Measurements from ENCODE around the gene RARRES2.

The RARRES2 gene

GRCh38 chr7:150322833-150323681, 18.4 kb downstream of the RARRES2 start, which contains the start of the genes ACTR3C and LRRC61:
Gene ACTR3C, minus strand, starts transcription at chr7:150323545. Its CDS starts 28,249 bp downstream, at chr7:150295296.
Gene LRRC61, plus strand, starts transcription at chr7:150323355. Its CDS starts 13,507 bp downstream, at chr7:150336862.
- Histone ChIP-seq H3K9me3 (ENCODE audit: insufficient read depth, low read depth, low read length) (peaks cover 3% of the 10 kb centered on the region), H3K27ac (ENCODE audit: low read depth, low read length) (peak within 1 kb of the TSS; percentile 62), H4K12ac (ENCODE audit: low read depth, low read length) (peak within 1 kb of the TSS; percentile 28), H3K4me2 (ENCODE audit: low read length) (no peak within 1 kb of the TSS), H2BK120ac (ENCODE audit: insufficient read depth, low read length, poor library complexity) (peak within 1 kb of the TSS; percentile 70), H2AK5ac (ENCODE audit: low read length) (peak within 1 kb of the TSS; percentile 89), H3K18ac (ENCODE audit: low read length) (peak within 1 kb of the TSS; percentile 16), H4K91ac (ENCODE audit: low read depth, low read length) (peak within 1 kb of the TSS; percentile 57), H2BK12ac (ENCODE audit: low read length) (peak within 1 kb of the TSS; percentile 80), H4K8ac (ENCODE audit: low read depth, low read length) (peak within 1 kb of the TSS; percentile 63), H3K9ac (ENCODE audit: low read length) (no peak within 1 kb of the TSS), H3K4me3 (ENCODE audit: low read depth, low read length) (no peak within 1 kb of the TSS), H3K79me2 (ENCODE audit: control insufficient read depth, insufficient read depth, low read length, poor library complexity) (peaks cover 2% of the 10 kb centered on the region), H2BK5ac (ENCODE audit: low read depth, low read length, poor library complexity) (peak within 1 kb of the TSS; percentile 49), H2AFZ (ENCODE audit: insufficient read depth, low read length, poor library complexity) (peak within 1 kb of the TSS; percentile 67), H3K4ac (ENCODE audit: low read depth, low read length) (peak within 1 kb of the TSS; percentile 31), H3K14ac (ENCODE audit: low read length) (peak within 1 kb of the TSS; percentile 78), H3K4me1 (ENCODE audit: control insufficient read depth in 1 of 2, insufficient read depth in 2 of 2, low read length in 2 of 2) (peaks cover 21 to 25% of the 10 kb centered on the region in 2 experiments), H3K79me1 (ENCODE audit: low read length) (peaks cover 36% of the 10 kb centered on the region), H3K23ac (ENCODE audit: low read length) (no peak within 1 kb of the TSS), H3K36me3 (ENCODE audit: control insufficient read depth in 1 of 2, insufficient read depth in 2 of 2, low read length in 2 of 2) (no peaks in the 10 kb centered on the region), H3K27me3 (ENCODE audit: insufficient read depth, low read length) (no peaks in the 10 kb centered on the region)
- WGBS (ENCODE audit: extremely low coverage, insufficient coverage, insufficient read length) = no CpG with 5 or more reads among the region's 82 CpGs
- peak; percentile 46 to 68 for DNase-seq

GRCh38 chr7:150322114-150322832, 19.2 kb downstream of the RARRES2 start:
- H3K79me1 ChIP-seq (ENCODE audit: low read length) = peaks cover 37% of the 10 kb centered on the region
- H3K4me2 ChIP-seq (ENCODE audit: low read length) = no peak overlapping the region
- H3K36me3 ChIP-seq (ENCODE audit: control insufficient read depth in 1 of 2, insufficient read depth in 2 of 2, low read length in 2 of 2) = no peaks in the 10 kb centered on the region
- no peak overlapping the region for H3K9ac ChIP-seq (ENCODE audit: low read length)
- H3K79me2 ChIP-seq (ENCODE audit: control insufficient read depth, insufficient read depth, low read length, poor library complexity) = peaks cover 2% of the 10 kb centered on the region
- H2AK5ac ChIP-seq (ENCODE audit: low read length) = peak overlapping the region; percentile 89
- peaks cover 21 to 25% of the 10 kb centered on the region in 2 experiments for H3K4me1 ChIP-seq (ENCODE audit: control insufficient read depth in 1 of 2, insufficient read depth in 2 of 2, low read length in 2 of 2)
- peaks cover 3% of the 10 kb centered on the region for H3K9me3 ChIP-seq (ENCODE audit: insufficient read depth, low read depth, low read length)
- H4K91ac ChIP-seq (ENCODE audit: low read depth, low read length) = peak overlapping the region; percentile 17
- H3K27ac ChIP-seq (ENCODE audit: low read depth, low read length) = no peak overlapping the region
- no peak overlapping the region for H2AFZ ChIP-seq (ENCODE audit: insufficient read depth, low read length, poor library complexity)
- H4K8ac ChIP-seq (ENCODE audit: low read depth, low read length) = no peak overlapping the region
- H3K18ac ChIP-seq (ENCODE audit: low read length) = no peak overlapping the region
- H3K27me3 ChIP-seq (ENCODE audit: insufficient read depth, low read length) = no peaks in the 10 kb centered on the region
- peak in 1 of 2 donors; percentile 47 for DNase-seq
- H3K4ac ChIP-seq (ENCODE audit: low read depth, low read length) = no peak overlapping the region
- H3K4me3 ChIP-seq (ENCODE audit: low read depth, low read length) = no peak overlapping the region
- no CpG with 5 or more reads among the region's 4 CpGs for WGBS (ENCODE audit: extremely low coverage, insufficient coverage, insufficient read length)
- peak overlapping the region; percentile 43 for H3K14ac ChIP-seq (ENCODE audit: low read length)
- H2BK120ac ChIP-seq (ENCODE audit: insufficient read depth, low read length, poor library complexity) = peak overlapping the region; percentile 70
- no peak overlapping the region for H3K23ac ChIP-seq (ENCODE audit: low read length)
- H4K12ac ChIP-seq (ENCODE audit: low read depth, low read length) = no peak overlapping the region
- H2BK5ac ChIP-seq (ENCODE audit: low read depth, low read length, poor library complexity) = no peak overlapping the region
- H2BK12ac ChIP-seq (ENCODE audit: low read length) = peak overlapping the region; percentile 55

GRCh38 chr7:150321788-150322113, 19.7 kb downstream of the RARRES2 start:
- H3K4me1 ChIP-seq (ENCODE audit: control insufficient read depth in 1 of 2, insufficient read depth in 2 of 2, low read length in 2 of 2) = peaks cover 21 to 25% of the 10 kb centered on the region in 2 experiments
- H3K27me3 ChIP-seq (ENCODE audit: insufficient read depth, low read length) = no peaks in the 10 kb centered on the region
- peak overlapping the region; percentile 55 for H2BK12ac ChIP-seq (ENCODE audit: low read length)
- H3K4me3 ChIP-seq (ENCODE audit: low read depth, low read length) = no peak overlapping the region
- H3K9ac ChIP-seq (ENCODE audit: low read length) = no peak overlapping the region
- peak overlapping the region; percentile 6 for H2AK5ac ChIP-seq (ENCODE audit: low read length)
- H4K91ac ChIP-seq (ENCODE audit: low read depth, low read length) = peak overlapping the region; percentile 7
- H3K36me3 ChIP-seq (ENCODE audit: control insufficient read depth in 1 of 2, insufficient read depth in 2 of 2, low read length in 2 of 2) = no peaks in the 10 kb centered on the region
- H3K79me1 ChIP-seq (ENCODE audit: low read length) = peaks cover 37% of the 10 kb centered on the region
- H2BK5ac ChIP-seq (ENCODE audit: low read depth, low read length, poor library complexity) = peak overlapping the region; percentile 1
- H2AFZ ChIP-seq (ENCODE audit: insufficient read depth, low read length, poor library complexity) = no peak overlapping the region
- no peak overlapping the region for H4K8ac ChIP-seq (ENCODE audit: low read depth, low read length)
- peaks cover 2% of the 10 kb centered on the region for H3K79me2 ChIP-seq (ENCODE audit: control insufficient read depth, insufficient read depth, low read length, poor library complexity)
- H3K23ac ChIP-seq (ENCODE audit: low read length) = no peak overlapping the region
- H2BK120ac ChIP-seq (ENCODE audit: insufficient read depth, low read length, poor library complexity) = peak overlapping the region; percentile 2
- DNase-seq = no peak
- peaks cover 3% of the 10 kb centered on the region for H3K9me3 ChIP-seq (ENCODE audit: insufficient read depth, low read depth, low read length)
- peak overlapping the region; percentile 42 for H3K14ac ChIP-seq (ENCODE audit: low read length)
- H3K27ac ChIP-seq (ENCODE audit: low read depth, low read length) = no peak overlapping the region
- H3K4ac ChIP-seq (ENCODE audit: low read depth, low read length) = no peak overlapping the region
- no peak overlapping the region for H3K4me2 ChIP-seq (ENCODE audit: low read length)
- no peak overlapping the region for H4K12ac ChIP-seq (ENCODE audit: low read depth, low read length)
- no CpG with 5 or more reads among the region's 3 CpGs for WGBS (ENCODE audit: extremely low coverage, insufficient coverage, insufficient read length)
- no peak overlapping the region for H3K18ac ChIP-seq (ENCODE audit: low read length)

GRCh38 chr7:150317748-150318444, 23.5 kb downstream of the RARRES2 start:
- H2BK120ac ChIP-seq (ENCODE audit: insufficient read depth, low read length, poor library complexity) = peak overlapping the region; percentile 47
- no peaks in the 10 kb centered on the region for H3K27me3 ChIP-seq (ENCODE audit: insufficient read depth, low read length)
- peaks cover 1% of the 10 kb centered on the region for H3K79me2 ChIP-seq (ENCODE audit: control insufficient read depth, insufficient read depth, low read length, poor library complexity)
- no peak overlapping the region for H3K23ac ChIP-seq (ENCODE audit: low read length)
- H2BK12ac ChIP-seq (ENCODE audit: low read length) = peak overlapping the region; percentile 82
- no peak overlapping the region for H3K4me2 ChIP-seq (ENCODE audit: low read length)
- H3K9ac ChIP-seq (ENCODE audit: low read length) = no peak overlapping the region
- H3K4ac ChIP-seq (ENCODE audit: low read depth, low read length) = no peak overlapping the region
- no peak overlapping the region for H4K12ac ChIP-seq (ENCODE audit: low read depth, low read length)
- DNase-seq = no peak
- peaks cover 17 to 21% of the 10 kb centered on the region in 2 experiments for H3K4me1 ChIP-seq (ENCODE audit: control insufficient read depth in 1 of 2, insufficient read depth in 2 of 2, low read length in 2 of 2)
- H3K18ac ChIP-seq (ENCODE audit: low read length) = no peak overlapping the region
- peaks cover 29% of the 10 kb centered on the region for H3K79me1 ChIP-seq (ENCODE audit: low read length)
- H4K91ac ChIP-seq (ENCODE audit: low read depth, low read length) = no peak overlapping the region
- H3K27ac ChIP-seq (ENCODE audit: low read depth, low read length) = peak overlapping the region; percentile 31
- H3K9me3 ChIP-seq (ENCODE audit: insufficient read depth, low read depth, low read length) = peaks cover 4% of the 10 kb centered on the region
- H3K4me3 ChIP-seq (ENCODE audit: low read depth, low read length) = no peak overlapping the region
- H3K36me3 ChIP-seq (ENCODE audit: control insufficient read depth in 1 of 2, insufficient read depth in 2 of 2, low read length in 2 of 2) = no peaks in the 10 kb centered on the region
- WGBS (ENCODE audit: extremely low coverage, insufficient coverage, insufficient read length) = no CpG with 5 or more reads among the region's 7 CpGs
- H4K8ac ChIP-seq (ENCODE audit: low read depth, low read length) = peak overlapping the region; percentile 28
- no peak overlapping the region for H2AFZ ChIP-seq (ENCODE audit: insufficient read depth, low read length, poor library complexity)
- H2BK5ac ChIP-seq (ENCODE audit: low read depth, low read length, poor library complexity) = no peak overlapping the region
- H2AK5ac ChIP-seq (ENCODE audit: low read length) = no peak overlapping the region
- no peak overlapping the region for H3K14ac ChIP-seq (ENCODE audit: low read length)

Data from trophoblast cell (in vitro differentiated cells and primary cell).